GM18517 (cell line): ENCODE results near the gene EFHC2.

Experiments
- ATAC-seq: cut with Tn5 transposase; IDR thresholded peaks from one replicate; pipeline ENCODE4 v1.9.1; 2021; ENCODE audit warnings: mild to moderate bottlenecking, moderate library complexity; ENCODE audit not compliant: unreplicated experiment

EFHC2 gene

DNA sequence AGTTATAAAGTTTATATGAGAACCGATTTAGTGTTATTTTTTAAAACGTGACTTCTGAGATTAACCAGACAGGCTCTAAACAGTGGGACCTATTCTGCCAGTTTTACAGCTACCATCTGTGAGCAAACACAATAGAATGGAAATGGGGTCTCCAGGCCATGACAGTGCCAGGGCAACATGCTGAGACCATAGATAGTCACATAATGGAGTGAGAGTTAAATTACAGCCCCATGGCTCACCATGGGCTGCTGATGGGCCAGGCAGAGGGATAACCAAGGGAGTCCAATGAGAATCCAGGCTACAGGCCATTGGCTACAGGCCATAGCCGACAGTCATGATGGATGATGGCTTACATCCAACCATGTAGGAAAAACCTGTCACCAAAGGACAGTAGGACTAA, 186.7 kb downstream of the EFHC2 start:
- no peak for ATAC-seq

- ATAC-seq, result no peak
Observed at GRCh38 chrX:44155126-44155525, 188.3 kb downstream of the EFHC2 start.

DNA sequence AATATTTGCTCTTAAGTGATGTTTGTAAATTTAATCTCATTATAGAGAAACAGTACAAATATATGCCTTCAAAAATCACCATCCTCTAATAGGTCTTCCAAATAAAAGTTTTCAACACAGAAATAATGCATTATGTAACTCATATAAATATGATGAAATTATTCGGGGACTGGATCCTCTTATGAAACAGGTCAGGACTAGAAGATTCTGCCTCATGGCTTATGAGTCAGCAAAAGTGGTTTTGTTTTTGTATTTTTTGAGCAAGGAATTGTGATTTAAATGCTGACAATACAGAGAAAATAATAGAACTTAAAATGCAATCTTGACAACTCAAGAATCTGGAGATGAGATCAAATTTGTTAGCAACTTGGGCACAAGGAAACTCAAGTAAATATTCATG, 190.6 kb downstream of the EFHC2 start:
- no peak for ATAC-seq

GRCh38 chrX:44147130-44147529, 196.3 kb downstream of the EFHC2 start:
- ATAC-seq, result no peak

- no peak for ATAC-seq
Observed at GRCh38 chrX:44144177-44144945, 199.1 kb downstream of the EFHC2 start.

GRCh38 chrX:44143061-44143602, 200.3 kb downstream of the EFHC2 start:
- no peak for ATAC-seq

DNA sequence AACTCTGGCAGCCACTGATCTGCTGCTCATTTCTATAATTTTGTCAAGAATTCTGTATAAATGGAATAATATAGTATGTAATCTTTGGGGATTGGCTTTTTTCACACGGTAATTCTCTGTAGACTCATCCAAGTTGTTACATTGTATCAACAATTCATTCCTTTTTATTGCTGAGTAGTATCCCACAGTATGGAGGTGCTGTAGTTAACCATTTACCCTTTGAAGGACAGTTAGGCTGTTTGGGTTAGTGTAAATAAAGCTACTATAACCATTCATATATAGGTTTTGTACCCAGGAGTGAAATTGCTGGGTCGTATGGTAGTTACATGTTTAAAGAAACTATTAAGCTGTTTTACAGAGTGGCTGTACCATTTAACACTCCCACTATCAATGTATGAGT, 213.3 kb downstream of the EFHC2 start:
- ATAC-seq, result no peak

- no peak for ATAC-seq
Observed at GRCh38 chrX:44113337-44113736, 230.1 kb downstream of the EFHC2 start.

GRCh38 chrX:44106864-44107263, 236.6 kb downstream of the EFHC2 start:
- ATAC-seq, result no peak

DNA sequence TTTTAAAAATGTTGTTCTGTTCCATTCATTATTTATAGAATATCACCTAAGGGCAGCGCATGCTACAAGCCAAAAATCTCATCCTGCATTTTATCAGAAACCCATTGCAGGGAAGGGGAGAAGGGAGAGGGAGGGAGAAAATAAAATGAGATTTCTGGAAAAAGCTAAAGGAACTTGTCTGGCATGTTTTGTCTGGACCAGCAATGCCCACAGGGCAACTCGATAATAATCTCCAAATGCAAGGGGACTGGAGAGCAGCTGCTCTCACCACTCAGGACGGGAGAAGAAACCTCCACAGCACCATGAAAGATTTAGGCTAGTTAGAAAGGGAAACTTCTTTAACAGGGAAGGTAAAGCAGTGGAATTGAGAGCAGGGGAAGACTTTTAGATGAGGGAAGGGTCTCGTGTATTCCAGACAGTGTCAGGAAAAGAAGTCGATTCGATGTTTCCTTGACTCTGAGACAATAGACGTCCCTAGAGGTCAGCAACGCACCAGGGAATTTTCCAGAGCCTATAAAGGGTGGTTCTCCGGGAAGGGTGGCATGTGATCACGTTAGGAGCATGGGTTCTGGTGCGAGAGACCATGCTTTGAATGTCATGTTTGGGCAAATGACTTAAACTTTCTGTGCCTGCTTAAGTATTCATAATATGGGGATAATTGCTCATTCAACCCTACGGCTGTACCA, 238.1 kb downstream of the EFHC2 start:
- ATAC-seq, result no peak

- ATAC-seq, result no peak
Observed at GRCh38 chrX:44104699-44105098, 238.8 kb downstream of the EFHC2 start.

- no peak for ATAC-seq
Observed at GRCh38 chrX:44101281-44101680, 242.2 kb downstream of the EFHC2 start.

GRCh38 chrX:44099366-44099765, 244.1 kb downstream of the EFHC2 start:
- ATAC-seq, result no peak
